ENCODE data around the gene ATP23. TPM values are rescaled to one million over a fixed set of nuclear protein-coding genes. Genes with fewer than 3 reads are reported as not detected.
A peak's percentile ranks its signal among the peaks of the same experiment; 100 is the strongest.

Gene ATP23
- total and polyA plus RNA-seq, 10 of the 15 experiments (the other 5 are each of a cell fraction or from before 2014, with no cell fraction given) = 1.6 to 28.1 (median 15.1) TPM

DNA sequence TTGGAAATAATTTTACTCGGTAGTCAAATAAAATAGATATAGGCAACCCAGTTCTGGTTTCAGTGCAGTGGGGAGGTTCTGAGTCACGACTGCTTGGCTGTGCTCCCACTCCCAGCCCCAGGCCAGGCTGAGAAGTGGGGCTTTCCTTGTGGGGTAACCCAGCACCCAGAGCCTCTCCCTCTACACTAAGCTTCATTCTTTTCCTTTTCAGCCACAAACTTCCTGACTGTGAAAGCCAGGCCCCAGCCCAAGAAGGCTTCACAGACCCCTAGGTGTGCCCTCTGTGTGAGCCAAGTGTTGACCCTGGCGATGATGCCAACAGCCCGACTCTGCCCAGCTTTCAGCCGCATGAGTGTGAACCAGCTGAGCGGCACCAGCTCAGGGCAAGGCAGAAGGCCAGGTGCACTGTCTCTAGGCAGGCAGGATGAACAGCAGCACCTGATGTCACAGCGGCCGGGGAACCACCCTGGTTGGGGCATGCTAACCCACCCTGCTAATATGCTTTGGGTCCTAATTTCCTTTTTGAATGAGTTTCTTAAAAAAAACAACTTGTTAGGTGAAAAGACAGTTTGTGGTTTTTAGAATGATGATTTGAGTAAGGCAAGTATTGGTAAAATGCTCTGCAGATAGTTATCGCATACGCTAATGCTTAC is 42.2 kb upstream of the ATP23 start (continued):
- no peak for TF ChIP-seq ZBTB4 (CRISPR knock-in tag; IDR thresholded peaks at IDR 0.05)
- peak; percentile 33; the same call in 1 of the 2 replicates for TF ChIP-seq SPI1 (IDR thresholded peaks at IDR 0.05; ENCODE audit: borderline replicate concordance, insufficient read depth, low read depth, low read length)
- no peak for TF ChIP-seq SMAD5 (IDR thresholded peaks at IDR 0.05; ENCODE audit: low read depth)
- no peak for TF ChIP-seq SIX5 (IDR thresholded peaks at IDR 0.05; ENCODE audit: low read depth, low read length, severe bottlenecking)
- peak; percentile 87 for TF ChIP-seq NBN (IDR thresholded peaks at IDR 0.05)
- peak; percentile 86; the same call in 1 of the 2 replicates for TF ChIP-seq PML (IDR thresholded peaks at IDR 0.05; ENCODE audit: low read length)
- TF ChIP-seq, protein P1, sequence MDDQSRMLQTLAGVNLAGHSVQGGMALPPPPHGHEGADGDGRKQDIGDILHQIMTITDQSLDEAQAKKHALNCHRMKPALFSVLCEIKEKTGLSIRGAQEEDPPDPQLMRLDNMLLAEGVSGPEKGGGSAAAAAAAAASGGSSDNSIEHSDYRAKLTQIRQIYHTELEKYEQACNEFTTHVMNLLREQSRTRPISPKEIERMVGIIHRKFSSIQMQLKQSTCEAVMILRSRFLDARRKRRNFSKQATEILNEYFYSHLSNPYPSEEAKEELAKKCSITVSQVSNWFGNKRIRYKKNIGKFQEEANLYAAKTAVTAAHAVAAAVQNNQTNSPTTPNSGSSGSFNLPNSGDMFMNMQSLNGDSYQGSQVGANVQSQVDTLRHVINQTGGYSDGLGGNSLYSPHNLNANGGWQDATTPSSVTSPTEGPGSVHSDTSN (IDR thresholded peaks at IDR 0.05; ENCODE audit: insufficient replicate concordance, low read depth, low read length) = no peak
- TF ChIP-seq, protein P2, sequence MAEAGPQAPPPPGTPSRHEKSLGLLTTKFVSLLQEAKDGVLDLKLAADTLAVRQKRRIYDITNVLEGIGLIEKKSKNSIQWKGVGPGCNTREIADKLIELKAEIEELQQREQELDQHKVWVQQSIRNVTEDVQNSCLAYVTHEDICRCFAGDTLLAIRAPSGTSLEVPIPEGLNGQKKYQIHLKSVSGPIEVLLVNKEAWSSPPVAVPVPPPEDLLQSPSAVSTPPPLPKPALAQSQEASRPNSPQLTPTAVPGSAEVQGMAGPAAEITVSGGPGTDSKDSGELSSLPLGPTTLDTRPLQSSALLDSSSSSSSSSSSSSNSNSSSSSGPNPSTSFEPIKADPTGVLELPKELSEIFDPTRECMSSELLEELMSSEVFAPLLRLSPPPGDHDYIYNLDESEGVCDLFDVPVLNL (IDR thresholded peaks at IDR 0.05; ENCODE audit: low read depth, low read length) = no peak
- TF ChIP-seq ZNF207 (IDR thresholded peaks at IDR 0.05; ENCODE audit: borderline replicate concordance) = no peak
- TF ChIP-seq SP1 (IDR thresholded peaks at IDR 0.05; ENCODE audit: low read depth, low read length) = peak; percentile 66
- no peak for TF ChIP-seq CEBPB (IDR thresholded peaks at IDR 0.05; ENCODE audit: borderline replicate concordance in 1 of 2, low read depth in 2 of 2, low read length in 2 of 2)
- TF ChIP-seq TAF1 (IDR thresholded peaks at IDR 0.05; ENCODE audit: borderline replicate concordance, low read depth, low read length) = 0 out of 2 replicates have a peak, but pooled peaks have one; percentile 17
- TF ChIP-seq, protein P3, sequence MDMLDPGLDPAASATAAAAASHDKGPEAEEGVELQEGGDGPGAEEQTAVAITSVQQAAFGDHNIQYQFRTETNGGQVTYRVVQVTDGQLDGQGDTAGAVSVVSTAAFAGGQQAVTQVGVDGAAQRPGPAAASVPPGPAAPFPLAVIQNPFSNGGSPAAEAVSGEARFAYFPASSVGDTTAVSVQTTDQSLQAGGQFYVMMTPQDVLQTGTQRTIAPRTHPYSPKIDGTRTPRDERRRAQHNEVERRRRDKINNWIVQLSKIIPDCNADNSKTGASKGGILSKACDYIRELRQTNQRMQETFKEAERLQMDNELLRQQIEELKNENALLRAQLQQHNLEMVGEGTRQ (IDR thresholded peaks at IDR 0.05; ENCODE audit: borderline replicate concordance, low read depth, low read length) = no peak
- peak; percentile 86 for TF ChIP-seq CBX5 (IDR thresholded peaks at IDR 0.05; ENCODE audit: low read depth)
- no peak for TF ChIP-seq NRF1 (conservative IDR thresholded peaks at IDR 0.05; ENCODE audit: low read depth, low read length)
- TF ChIP-seq ESRRA (IDR thresholded peaks at IDR 0.05; ENCODE audit: low read length) = no peak
- TF ChIP-seq POU2F2 (IDR thresholded peaks at IDR 0.05; ENCODE audit: borderline replicate concordance, low read depth, low read length) = peak; percentile 46; the same call in 2 of the 3 replicates
- no peak for TF ChIP-seq ZSCAN29 (IDR thresholded peaks at IDR 0.05)
- TF ChIP-seq, protein P4, sequence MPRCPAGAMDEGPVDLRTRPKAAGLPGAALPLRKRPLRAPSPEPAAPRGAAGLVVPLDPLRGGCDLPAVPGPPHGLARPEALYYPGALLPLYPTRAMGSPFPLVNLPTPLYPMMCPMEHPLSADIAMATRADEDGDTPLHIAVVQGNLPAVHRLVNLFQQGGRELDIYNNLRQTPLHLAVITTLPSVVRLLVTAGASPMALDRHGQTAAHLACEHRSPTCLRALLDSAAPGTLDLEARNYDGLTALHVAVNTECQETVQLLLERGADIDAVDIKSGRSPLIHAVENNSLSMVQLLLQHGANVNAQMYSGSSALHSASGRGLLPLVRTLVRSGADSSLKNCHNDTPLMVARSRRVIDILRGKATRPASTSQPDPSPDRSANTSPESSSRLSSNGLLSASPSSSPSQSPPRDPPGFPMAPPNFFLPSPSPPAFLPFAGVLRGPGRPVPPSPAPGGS (IDR thresholded peaks at IDR 0.05; ENCODE audit: borderline replicate concordance, insufficient read depth, low read depth, low read length, poor library complexity, severe bottlenecking) = peak; percentile 65
